ENCODE results near the gene ABLIM3.
"Not testable (repeated sequence)": the region's sequence is repeated elsewhere in the genome, so short reads cannot be mapped to it uniquely, and the experiment has no call there.

Gene ABLIM3

GRCh38 chr5:149157330-149157729 is 16.0 kb downstream of the ABLIM3 start:
- DNase-seq (ENCODE audit: low spot score): no peak

- DNase-seq (ENCODE audit: low spot score): no peak
These were observed 19.0 kb downstream of the ABLIM3 start for GRCh38 chr5:149160291-149160787.

GRCh38 chr5:149161026-149161687 is 19.9 kb downstream of the ABLIM3 start:
- no peak for DNase-seq (ENCODE audit: low spot score)

GRCh38 chr5:149161850-149162249 is 20.6 kb downstream of the ABLIM3 start:
- DNase-seq (ENCODE audit: low spot score): no peak

GRCh38 chr5:149162401-149163084 is 21.2 kb downstream of the ABLIM3 start:
- no peak for DNase-seq (ENCODE audit: low spot score)

GRCh38 chr5:149164731-149165130 is 23.4 kb downstream of the ABLIM3 start:
- no peak for DNase-seq (ENCODE audit: low spot score)

GRCh38 chr5:149166128-149166527 is 24.8 kb downstream of the ABLIM3 start:
- no peak for DNase-seq (ENCODE audit: low spot score)

- DNase-seq (ENCODE audit: low spot score): no peak
These were observed 25.4 kb downstream of the ABLIM3 start for GRCh38 chr5:149166591-149167100.

GRCh38 chr5:149168276-149168906 is 27.1 kb downstream of the ABLIM3 start:
- DNase-seq (ENCODE audit: low spot score): no peak

- DNase-seq (ENCODE audit: low spot score): no peak
These were observed 29.0 kb downstream of the ABLIM3 start for GRCh38 chr5:149170299-149170698.

GRCh38 chr5:149172261-149172660 is 31.0 kb downstream of the ABLIM3 start:
- DNase-seq (ENCODE audit: low spot score): no peak

- DNase-seq (ENCODE audit: low spot score): no peak
These were observed 31.6 kb downstream of the ABLIM3 start for GRCh38 chr5:149172709-149173505.

- DNase-seq (ENCODE audit: low spot score): no peak
These were observed 33.5 kb downstream of the ABLIM3 start for GRCh38 chr5:149174847-149175234.

GRCh38 chr5:149175346-149176105 is 34.2 kb downstream of the ABLIM3 start:
- DNase-seq (ENCODE audit: low spot score): no peak

- DNase-seq (ENCODE audit: low spot score): no peak
These were observed 36.1 kb downstream of the ABLIM3 start for GRCh38 chr5:149177339-149177843.

GRCh38 chr5:149177911-149178565 is 36.7 kb downstream of the ABLIM3 start:
- DNase-seq (ENCODE audit: low spot score): no peak

GRCh38 chr5:149181732-149182131 is 40.4 kb downstream of the ABLIM3 start:
- no peak for DNase-seq (ENCODE audit: low spot score)

GRCh38 chr5:149182241-149182640 is 40.9 kb downstream of the ABLIM3 start:
- no peak for DNase-seq (ENCODE audit: low spot score)

GRCh38 chr5:149185067-149185466 is 43.8 kb downstream of the ABLIM3 start:
- DNase-seq (ENCODE audit: low spot score): no peak

- no peak for DNase-seq (ENCODE audit: low spot score)
These were observed 45.2 kb downstream of the ABLIM3 start for GRCh38 chr5:149186506-149186905.

- not testable (repeated sequence) for DNase-seq (ENCODE audit: low spot score)
These were observed 46.3 kb downstream of the ABLIM3 start for GRCh38 chr5:149187617-149188016.
